T-helper 2 cell treated with Interferon-gamma antibody and Interleukin-4, amounts not matched to agents 100 ng/mL and 5 ng/mL, for 36 hours (primary cell): Measurements from ENCODE around the gene KCNQ2. TPM values are rescaled to one million over a fixed set of nuclear protein-coding genes. Genes with fewer than 3 reads are reported as not detected.

Experiments
- intact Hi-C: fragments of 100-400 bp; cut with micrococcal nuclease; formaldehyde crosslinking; loops from one replicate; pipeline ENCODE4 v1.15.1; 2023
- total RNA-seq: library from RNA; stranded (reverse); gene quantifications from 2 replicates; pipeline ENCODE4 v1.2.3, GENCODE V29; 2022

Gene KCNQ2
- total RNA-seq, 1 donor from 2014 or later, result 0.11 TPM

DNA sequence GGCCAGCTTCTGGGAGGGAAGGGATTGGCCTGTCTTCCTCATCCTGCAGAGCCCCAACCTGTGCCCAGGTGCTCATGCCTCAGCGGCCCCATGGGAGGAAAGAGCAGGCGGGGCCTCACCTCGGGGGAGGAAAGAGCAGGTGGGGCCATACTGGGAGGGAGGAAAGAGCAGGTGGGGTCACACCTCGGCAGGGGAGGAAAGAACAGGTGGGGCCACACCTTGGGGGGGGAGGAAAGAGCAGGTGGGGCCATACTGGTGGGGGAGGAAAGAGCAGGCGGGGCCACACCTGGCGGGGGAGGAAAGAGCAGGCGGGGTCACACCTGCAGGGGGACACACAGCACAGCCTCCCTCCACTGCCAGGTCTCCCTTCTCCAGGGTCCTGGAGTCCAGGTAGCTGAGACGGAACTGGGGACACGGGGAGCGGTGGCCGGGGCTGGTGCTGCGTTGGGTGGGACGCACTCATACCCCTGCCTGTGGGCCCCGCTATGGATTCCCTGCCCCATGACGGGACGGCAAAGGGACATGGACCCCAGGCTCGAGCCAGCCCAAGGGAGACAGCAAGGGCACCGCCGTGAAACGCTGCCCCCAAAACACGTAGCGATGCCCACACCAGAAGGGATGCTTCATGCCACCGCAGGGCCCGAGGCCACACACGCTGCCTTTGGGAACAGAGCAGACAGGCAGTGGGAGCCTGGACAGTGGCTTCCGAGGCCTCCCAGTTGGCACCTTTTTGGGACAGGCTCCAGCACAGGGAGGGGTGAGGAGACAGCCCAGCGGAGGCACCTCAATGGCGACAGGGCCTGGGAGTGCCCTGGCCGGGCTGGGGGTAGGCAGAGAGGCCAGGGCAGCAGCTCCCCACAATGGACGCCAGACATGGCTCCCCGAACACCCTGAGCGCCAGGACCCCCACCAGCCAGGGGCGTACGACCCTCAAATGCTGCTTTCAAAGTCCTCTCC, 68.0 kb downstream of the KCNQ2 start:
- intact Hi-C loops, result no loop called here

DNA sequence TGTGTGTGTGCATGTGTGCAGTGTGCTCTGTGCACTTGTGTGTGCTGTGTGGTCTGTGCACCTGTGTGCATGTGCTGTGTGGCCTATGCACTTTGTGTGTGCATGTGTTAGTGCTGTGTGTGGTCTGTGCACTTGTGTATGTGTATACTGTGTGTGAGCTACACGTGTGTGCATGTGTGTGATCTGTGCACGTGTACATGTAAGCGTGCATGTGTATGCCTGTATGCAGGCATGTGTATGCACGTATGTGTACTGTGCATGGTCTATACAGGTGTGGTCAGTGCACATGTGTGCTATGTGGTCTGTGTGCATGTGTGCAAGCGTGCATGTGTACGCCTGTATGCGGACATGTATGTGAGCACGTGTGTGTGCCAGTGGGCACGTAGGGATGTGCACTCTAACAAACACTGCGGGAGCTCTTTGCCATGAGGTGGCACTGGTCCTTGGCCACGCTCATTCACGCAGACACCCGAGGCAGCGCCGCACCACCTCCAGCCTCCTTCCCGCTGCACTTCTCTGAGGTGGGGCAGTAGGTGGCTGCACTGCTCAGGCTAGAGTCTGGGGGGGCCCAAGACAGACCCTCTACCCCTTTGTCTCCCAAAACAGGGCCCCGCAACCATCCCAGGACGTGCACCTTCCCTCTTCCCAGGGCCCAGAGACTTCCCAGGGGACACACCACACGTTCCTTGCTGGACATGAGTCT, 68.9 kb downstream of the KCNQ2 start:
- intact Hi-C loops, result no loop called here

DNA sequence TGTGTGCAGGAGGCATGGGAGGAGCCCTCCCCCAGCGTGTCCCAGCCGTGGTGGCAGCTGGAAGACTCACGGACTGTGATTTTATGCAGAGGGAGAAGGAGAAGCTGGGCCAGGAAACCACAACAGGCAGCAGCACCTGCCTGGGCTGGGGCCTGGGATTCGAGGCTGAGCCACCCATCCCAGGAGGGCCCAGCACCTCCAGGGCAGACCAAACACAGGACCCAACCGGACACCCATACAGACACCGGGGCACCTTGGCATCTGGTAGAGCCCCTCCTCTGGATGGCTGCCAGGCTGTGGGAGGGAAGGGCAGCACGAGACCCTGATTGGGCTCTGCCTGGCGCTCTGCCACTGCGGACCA, 69.6 kb downstream of the KCNQ2 start:
- intact Hi-C loops, result no loop called here

DNA sequence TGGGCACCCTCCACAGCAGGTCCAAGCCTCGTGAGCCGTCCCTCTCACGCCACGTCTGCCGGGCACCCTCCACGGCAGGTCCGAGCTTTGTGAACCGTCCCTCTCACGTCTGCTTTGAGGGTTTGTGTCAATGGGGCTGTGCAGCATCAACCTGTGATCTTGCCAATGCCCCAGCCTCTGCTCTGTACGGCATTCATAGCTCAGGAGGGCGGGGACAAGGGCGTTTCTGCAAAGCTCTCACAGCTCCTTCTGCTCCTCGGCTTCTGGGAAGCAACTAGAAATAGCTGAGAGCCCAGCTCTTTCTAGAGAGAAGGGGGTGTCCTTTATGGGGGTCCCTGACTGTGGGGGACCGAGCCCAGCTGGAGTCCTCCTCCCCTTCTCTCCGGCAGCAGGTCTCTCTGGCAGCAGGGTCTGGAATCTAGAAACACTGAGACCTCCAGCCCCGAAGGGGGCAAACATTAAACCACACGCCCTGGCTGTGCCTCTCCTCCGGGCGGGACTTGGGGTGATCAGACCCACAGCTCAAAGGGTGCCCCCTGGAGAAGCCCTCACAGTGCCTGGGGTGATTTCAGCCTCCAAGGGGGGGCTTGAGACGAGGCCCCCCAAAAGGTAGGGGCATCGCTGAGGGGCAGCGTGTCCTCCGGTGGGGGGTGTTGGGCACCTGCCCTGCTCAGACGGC, 70.1 kb downstream of the KCNQ2 start:
- intact Hi-C loops, result no loop called here

DNA sequence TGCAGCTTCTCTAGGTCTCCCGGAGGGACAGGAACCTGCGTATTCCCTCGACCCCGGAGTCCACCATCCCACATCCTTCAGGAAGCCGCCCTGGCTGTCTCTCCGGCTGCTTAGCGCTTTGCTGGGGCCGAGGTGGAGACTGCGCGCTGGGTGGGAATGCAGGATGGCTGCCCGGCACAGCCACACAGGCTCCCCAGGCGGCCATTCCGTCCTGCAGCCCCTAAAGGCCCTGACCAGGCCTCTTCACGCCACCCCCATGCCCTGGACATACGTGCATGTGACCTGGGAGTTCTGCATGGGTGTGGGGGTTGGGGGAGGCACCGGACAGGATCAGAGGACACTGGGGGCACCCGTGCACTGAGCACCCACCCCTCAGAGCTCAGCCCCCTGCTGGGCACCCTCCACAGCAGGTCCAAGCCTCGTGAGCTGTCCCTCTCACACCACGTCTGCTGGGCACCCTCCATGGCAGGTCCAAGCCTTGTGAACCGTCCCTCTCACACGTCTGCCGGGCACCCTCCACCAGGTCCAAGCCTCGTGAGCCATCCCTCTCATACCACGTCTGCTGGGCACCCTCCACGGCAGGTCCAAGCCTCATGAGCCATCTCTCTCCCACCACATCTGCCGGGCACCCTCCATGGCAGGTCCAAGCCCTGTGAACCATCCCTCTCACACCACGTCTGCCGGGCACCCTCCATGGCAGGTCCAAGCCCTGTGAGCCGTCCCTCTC, 70.9 kb downstream of the KCNQ2 start:
- intact Hi-C loops, result no loop called here

DNA sequence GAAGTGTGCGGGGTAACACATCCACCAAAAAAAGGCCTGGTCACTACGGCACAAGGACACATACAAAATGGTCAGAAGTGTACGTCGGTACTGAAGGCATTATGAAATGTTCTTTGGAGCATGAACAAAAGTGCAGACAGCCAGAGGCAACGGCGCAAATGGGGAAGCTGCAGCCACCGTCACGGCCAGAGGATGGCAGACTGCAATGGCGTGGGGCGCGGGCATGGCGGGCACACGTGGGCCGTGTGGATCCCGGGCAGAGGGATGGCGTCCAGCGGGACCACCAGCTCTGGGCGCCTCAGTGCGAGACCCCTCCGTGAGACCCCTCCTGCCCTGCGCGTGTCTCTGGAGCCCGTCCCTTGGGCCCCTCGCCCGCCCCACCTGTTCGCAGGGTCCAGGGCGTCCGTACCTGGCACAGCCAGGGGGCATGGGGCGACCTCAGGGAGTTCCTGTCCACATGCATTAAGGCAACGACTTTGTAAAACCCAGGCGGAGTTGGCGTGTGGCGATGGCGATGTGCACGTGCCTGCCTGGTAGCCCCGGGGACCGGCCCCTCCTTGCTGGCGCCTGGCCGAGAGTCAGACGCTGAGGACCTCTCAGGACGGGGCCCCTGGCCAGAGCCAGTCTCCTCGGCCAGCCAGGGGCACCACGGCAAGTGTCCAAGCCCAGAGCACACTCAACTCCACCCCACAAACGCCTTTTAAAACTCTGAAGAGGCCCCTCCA, 71.8 kb downstream of the KCNQ2 start:
- intact Hi-C loops, result no loop called here

DNA sequence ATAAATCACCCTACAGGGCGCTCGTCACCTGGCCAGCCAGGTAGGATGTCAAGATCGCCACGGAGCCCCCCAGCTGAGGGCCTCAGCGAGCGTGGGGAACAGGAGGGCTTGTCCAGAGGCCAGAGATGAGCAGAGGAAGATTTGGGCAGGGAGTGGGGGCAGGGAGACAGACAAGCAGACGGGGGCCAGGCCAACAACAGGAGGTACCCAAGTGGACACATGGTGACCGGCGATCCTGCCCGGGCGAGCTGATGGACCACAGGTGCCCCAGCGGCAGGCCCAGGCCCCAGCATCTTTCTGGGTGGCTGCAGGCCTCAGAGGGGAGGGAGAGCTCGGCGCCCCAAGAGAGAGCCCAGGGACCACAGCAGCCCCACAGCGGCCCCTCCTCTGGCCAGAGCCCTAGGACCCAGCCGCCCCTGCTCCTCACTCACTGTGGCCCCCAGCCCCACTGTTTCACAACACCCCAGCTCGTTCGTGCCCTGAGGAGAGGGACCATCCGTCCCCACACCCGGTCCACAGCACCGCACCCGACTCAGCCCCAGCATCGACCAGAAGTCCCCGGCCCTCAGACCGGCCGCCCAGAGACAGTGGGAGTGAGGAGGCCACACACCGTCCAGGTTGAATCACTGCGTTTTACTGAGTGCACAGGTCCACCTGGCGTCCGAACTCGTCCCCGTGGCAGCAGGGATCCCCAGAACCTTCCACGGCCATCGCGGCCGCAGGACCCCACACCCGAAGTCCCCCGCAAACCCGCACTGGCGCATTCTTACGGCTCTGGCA, 72.7 kb downstream of the KCNQ2 start:
- intact Hi-C loops, result no loop called here

DNA sequence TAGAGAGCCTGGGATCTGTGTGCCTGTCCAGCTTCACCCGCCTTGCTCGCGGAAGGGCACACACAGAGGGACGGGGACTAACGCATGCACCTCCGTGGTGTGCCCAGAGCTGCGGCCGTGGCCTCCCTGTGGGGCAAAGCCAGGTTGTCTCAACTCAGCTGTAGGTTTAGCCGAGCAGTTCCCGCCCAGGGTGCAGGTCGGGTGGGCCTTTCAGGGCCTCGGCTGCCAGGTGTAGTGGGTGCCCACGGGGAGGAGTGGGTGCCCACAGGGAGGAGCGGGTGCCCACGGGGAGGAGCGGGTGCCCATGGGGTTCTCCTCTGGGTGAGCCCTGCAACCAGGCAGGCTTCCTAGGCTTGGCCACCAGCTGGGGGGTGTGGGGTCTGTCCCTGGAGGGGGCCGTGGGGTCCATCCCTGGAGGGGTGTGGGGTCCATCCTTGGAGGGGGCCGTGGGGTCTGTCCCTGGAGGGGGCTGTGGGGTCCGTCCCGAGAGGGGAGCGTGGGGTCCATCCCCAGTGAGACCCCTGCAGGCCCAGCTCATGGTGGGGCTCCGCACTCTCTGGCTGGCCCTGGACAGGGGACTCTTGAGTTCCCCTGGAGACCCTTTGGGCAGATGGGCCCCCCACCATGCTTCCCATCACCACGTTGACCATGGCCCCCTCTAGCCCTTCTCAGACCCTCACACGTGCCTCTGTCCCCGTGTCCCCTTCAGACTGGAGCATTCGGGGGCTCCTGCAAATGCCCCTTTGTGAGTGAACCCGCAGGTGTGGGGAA, 73.5 kb downstream of the KCNQ2 start:
- intact Hi-C loops, result no loop called here

DNA sequence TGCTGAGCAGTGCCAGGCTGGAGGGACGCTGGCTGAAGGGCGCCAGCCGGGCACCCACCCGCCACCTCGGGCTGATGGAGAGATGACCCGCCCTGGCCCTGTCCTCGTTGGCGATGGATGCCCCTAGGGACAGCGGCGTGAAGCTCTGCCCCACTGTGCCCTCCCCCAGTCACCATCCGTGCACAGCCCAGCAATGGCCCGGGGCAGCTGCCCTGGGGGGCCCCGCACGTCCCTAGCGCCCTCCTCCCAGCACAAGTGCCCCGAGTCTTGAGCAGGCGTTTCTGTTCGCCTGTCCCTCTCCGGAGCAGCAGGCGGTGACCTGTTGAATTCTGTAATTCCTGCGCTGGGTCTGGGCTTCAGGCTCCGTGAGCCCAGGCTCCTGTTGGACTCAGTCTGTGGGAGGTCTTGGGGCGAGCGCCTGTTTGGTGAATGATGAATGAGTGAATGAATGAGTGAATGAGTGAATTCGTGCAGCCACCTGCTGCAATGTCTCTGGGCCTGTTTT, 74.5 kb downstream of the KCNQ2 start:
- intact Hi-C loops, result no loop called here

DNA sequence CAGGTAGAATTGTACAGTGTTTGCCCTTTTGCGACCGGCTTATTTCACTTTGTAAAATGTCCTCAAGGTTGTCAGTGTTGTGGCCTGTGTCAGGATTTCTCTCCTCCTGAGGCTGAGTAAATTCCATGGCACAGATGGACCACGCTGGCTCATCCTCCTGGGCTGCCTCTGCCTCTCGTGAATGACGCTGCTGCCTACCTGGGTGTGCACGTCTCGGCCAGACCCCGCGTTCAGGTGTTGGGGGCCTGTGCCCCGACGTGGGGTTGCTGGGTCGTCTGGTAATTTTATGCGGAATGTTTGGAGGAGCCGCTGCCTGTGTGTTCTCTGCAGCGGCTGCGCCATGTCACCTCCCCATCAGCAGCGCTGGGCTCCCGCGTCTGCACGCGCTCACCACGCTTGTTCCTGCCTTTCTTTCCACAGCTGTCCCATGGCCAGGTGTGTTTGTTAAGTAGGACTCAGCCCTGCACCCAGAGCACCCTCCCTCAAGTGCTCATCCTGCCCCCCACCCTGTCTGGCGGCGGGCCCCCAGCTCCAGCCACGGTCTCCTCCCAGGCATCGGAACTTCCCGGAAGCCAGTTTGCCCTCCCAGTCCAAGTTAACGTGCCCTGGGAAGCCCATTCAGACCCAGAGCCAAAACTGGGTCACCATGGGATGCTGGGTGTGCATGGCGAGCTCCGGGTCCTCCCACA, 75.2 kb downstream of the KCNQ2 start:
- intact Hi-C loops, result no loop called here

DNA sequence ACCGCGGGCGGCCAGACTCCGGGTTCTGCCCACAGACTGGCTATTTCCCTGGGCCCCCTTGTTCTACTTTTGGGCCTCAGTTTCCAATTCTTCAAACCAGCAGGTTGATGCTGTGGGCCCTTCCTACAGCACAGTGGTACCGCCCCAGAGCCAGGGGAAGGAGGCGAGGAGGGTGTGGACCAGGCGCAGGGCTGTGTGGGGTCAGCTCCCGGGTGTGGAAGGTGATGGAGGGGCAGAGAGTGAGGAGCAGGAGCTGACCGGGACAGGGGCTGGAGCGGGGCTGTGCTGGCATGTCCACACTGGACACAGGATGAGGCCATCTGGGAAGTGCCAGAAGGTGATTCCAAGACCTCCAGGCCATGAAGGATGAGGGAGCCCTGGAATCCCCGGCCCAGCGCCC, 76.2 kb downstream of the KCNQ2 start:
- intact Hi-C loops, result no loop called here

DNA sequence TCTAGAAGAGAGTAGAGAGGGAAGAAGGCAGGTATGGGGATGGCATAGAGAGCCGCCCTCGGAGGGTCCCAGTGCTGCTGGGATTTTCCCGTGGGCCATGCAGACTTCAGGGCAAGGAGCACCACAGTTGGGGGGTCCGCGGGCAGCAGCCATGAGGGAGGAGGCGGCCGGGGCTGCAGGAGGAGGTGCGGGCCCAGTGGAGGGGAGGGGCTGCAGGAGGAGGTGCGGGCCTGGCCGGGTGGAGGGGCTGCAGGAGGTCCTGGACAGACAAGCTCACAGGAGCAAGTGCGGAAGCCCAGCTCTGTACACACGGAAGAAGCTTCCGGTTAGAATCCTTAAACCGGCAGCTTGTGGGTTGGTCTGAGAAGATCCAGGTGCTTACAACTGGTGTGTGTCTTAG, 76.7 kb downstream of the KCNQ2 start:
- intact Hi-C loops, result no loop called here

DNA sequence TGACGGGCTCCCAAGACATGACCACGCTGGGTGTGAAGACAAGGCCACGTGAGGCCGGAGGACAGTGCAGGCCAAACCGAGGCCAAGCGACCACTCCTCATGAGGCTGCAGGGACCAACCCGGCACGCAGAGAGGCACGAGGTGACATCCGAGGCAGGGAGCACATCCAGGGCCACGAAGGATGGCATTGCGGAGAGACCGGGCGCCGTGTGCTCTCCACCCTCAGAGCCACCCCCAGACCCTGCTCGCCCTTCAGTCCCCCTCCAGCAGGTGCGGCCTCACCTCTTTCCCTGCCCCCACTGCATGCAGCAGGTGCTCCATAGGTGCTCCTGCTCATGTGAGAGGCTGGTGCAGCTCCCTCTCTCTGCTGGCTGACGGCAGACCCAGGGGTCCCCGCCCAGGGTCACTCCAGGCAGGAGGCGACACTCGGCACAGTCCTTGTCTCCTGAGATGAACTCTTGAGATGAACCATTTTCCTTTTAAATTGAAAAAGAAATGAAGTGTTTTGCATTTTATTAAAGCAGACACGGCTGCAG, 77.5 kb downstream of the KCNQ2 start:
- intact Hi-C loops, result no loop called here

DNA sequence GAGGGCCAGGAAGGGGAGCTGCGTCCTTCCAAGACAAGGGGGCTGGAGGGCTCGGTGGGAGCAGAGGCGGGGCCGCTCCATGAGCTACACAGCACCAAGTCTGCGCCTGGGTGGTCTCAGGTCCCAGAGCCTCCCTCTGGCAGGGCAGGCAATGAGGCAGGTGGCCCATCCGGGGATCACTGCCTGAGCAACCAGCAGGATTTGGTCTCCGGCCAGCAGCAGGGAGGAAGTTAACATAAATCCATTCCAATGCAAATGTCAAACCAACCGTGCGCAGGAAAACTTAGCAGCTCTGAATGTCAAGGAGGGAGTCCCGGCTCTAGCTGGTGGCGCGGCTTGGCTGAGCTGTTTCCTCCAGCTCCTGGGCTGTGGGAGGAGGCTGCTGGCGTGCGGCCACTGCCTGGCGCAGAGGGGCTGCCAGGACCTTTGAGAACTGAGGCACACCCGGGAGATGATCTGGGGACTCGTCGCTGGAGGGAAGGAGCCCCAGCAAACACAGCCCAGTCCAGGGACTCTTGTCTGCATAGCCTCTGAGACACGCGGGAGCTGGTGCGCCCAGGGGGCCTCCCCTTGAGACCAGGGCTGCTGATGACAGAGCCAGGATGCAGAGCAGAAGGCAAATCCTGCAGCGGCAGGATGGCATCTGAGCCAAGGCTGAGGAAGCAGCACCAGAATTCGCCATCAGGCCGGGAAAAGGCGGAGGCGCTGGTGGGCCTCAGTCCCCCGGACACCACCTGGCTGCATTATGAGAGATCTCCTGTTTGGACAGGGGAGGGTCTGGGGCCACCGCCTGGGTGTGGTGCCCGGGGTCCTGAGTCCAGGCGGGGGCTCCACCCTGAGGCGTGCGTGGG, 78.2 kb downstream of the KCNQ2 start:
- intact Hi-C loops, result no loop called here

DNA sequence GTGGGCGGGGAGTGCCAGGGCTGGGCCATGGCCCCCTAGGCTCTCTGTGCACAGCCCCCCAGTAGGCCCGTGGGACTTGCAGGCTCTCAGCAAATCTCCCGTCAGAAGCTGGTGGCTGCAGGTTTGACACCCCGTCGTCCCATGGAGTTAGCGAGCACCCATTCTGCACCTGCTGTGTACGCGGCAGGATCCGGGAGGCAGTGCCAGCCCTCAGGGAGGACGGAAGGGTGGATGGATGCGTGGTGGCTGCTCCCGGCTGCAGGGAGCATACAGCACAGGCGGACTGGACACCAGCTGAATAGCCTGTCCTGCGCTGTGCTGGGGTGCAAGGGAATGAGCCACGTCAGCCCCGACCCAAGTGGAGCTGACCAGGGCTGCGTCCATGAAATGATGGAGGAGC, 78.9 kb downstream of the KCNQ2 start:
- intact Hi-C loops, result no loop called here

DNA sequence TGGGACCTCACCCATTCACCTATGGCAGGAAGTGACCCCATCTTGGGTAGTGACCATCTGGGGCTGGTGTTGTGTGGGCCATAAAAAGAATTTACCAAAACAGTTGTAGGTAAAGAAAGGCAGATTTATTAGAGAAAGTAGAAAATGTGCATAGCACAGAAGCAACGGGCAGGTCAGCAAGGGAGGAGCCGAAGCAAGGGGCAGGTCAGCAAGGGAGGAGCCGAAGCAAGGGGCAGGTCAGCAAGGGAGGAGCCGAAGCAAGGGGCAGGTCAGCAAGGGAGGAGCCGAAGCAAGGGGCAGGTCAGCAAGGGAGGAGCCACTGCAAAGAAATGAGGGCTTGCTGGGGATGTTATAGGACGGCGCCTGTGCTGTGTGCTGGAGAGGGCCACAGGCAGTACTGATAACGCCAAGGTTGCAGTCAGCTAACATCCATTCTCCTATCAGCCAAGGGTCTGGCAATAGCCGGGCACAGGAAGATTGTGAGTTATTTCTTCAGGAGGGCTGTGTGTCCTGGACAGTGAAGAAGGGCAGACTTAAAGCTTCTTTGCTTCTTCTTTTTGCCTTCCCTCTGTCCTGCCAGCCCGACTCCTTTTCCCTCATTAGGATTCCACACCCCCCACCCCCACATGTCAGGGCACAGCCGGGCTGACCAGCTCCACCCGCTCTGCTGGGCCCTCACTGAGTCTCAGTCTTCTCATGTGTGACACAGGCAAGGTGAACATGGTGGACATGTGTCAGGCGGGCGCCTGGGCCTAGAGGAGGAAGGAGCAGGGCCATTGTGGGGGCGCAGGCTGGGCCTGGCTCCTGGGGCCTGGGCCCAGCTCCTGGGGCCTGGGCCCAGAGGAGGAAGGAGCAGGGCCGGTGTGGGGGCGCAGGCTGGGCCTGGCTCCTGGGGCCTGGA, 79.7 kb downstream of the KCNQ2 start:
- intact Hi-C loops, result no loop called here
